WTC11 (cell line): ENCODE results near the gene PLIN5. TPM values are rescaled to one million over a fixed set of nuclear protein-coding genes. Genes with fewer than 3 reads are reported as not detected.

Experiments
- total RNA-seq: library from RNA; stranded (reverse); gene quantifications from 3 replicates; pipeline ENCODE4 v1.2.3, GENCODE V29; 2021

Gene PLIN5
- total RNA-seq, 1 experiment from 2014 or later = 3.9 TPM

Other genes starting within 250 kb of the PLIN5 start
- gene TMIGD2, start 232.8 kb downstream of the PLIN5 start, total RNA-seq = 0.55 to 1.0 TPM (median 0.94 TPM) in 3 replicates
- 61.3 to 69.2 TPM (median 65.7 TPM) in 3 replicates for gene FSD1, start 230.6 kb downstream of the PLIN5 start, total RNA-seq
- 18.2 to 21.1 TPM (median 20.2 TPM) in 3 replicates for gene STAP2, start 196.4 kb downstream of the PLIN5 start, total RNA-seq
- gene MPND, start 191.7 kb downstream of the PLIN5 start, total RNA-seq = 28.3 to 37.7 TPM (median 37.4 TPM) in 3 replicates
- gene SH3GL1, start 134.7 kb downstream of the PLIN5 start, total RNA-seq = 89.4 to 109 TPM (median 89.7 TPM) in 3 replicates
- gene CHAF1A, start 132.6 kb downstream of the PLIN5 start, total RNA-seq = 126 to 161 TPM (median 137 TPM) in 3 replicates
- gene UBXN6, start 77.4 kb downstream of the PLIN5 start, total RNA-seq = 34.8 to 39.8 TPM (median 38.8 TPM) in 3 replicates
- gene HDGFL2, start 62.9 kb downstream of the PLIN5 start, total RNA-seq = 111 to 116 TPM (median 115 TPM) in 3 replicates
- gene PLIN4, start 16.7 kb downstream of the PLIN5 start, total RNA-seq = 0.35 to 0.62 TPM (median 0.57 TPM) in 3 replicates
- 0.81 to 1.2 TPM (median 0.87 TPM) in 3 replicates for gene LRG1, start 4.8 kb upstream of the PLIN5 start, total RNA-seq
- gene SEMA6B, start 24.5 kb upstream of the PLIN5 start, total RNA-seq = 45.1 to 52.1 TPM (median 49.1 TPM) in 3 replicates
- gene TNFAIP8L1, start 104.3 kb upstream of the PLIN5 start, total RNA-seq = 8.3 to 8.7 TPM (median 8.6 TPM) in 3 replicates
- gene MYDGF, start 135.1 kb upstream of the PLIN5 start, total RNA-seq = 54.2 to 59.1 TPM (median 58.2 TPM) in 3 replicates
- gene DPP9, start 188.6 kb upstream of the PLIN5 start, total RNA-seq = 36.0 to 52.9 TPM (median 38.3 TPM) in 3 replicates